ENCODE measurements around the gene TOP2A.

Gene TOP2A

DNA sequence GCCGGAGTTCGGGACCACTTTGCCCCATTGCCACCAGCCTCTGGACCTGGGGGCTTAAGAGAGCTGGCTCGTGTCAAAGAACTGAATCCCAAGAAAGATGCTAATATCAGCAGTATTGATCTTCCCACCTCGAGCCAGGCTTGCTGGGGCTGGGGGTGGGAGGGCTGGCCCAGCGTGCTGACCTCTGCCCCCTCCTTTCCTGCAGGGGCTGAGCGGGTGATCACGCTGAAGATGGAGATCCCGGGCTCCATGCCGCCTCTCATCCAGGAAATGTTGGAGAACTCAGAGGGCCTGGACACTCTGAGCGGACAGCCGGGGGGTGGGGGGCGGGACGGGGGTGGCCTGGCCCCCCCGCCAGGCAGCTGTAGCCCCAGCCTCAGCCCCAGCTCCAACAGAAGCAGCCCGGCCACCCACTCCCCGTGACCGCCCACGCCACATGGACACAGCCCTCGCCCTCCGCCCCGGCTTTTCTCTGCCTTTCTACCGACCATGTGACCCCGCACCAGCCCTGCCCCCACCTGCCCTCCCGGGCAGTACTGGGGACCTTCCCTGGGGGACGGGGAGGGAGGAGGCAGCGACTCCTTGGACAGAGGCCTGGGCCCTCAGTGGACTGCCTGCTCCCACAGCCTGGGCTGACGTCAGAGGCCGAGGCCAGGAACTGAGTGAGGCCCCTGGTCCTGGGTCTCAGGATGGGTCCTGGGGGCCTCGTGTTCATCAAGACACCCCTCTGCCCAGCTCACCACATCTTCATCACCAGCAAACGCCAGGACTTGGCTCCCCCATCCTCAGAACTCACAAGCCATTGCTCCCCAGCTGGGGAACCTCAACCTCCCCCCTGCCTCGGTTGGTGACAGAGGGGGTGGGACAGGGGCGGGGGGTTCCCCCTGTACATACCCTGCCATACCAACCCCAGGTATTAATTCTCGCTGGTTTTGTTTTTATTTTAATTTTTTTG lies 61.6 kb downstream of the TOP2A start:
- DNase-seq = no peak

DNA sequence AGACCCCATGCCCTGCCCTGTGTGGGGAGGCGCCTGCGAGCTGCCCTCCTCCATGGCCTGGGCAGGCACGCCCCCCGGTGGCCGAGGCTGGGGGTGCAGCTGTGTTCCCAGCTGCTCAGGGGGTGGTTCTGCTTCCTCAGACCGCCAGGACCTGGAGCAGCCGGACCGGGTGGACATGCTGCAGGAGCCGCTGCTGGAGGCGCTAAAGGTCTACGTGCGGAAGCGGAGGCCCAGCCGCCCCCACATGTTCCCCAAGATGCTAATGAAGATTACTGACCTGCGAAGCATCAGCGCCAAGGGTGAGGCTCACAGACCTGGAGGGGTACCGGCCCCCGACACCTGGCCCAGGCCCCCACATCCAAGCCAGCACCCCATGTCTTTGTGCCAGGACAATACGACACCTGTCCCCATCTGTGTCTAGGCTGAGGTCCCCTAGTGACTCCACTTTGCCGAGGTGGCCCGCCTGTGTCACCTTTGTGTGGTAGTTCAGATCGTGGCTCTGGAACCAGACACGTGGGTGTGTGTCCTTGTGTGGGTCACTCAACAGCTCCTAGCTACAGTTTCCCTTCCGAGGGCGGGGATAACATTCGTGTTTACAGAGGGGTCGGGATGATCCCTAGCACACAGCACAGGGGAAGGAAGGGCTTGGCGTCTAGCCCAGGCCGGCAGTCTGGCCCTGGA lies 62.4 kb downstream of the TOP2A start:
- DNase-seq = peak; percentile 66

DNA sequence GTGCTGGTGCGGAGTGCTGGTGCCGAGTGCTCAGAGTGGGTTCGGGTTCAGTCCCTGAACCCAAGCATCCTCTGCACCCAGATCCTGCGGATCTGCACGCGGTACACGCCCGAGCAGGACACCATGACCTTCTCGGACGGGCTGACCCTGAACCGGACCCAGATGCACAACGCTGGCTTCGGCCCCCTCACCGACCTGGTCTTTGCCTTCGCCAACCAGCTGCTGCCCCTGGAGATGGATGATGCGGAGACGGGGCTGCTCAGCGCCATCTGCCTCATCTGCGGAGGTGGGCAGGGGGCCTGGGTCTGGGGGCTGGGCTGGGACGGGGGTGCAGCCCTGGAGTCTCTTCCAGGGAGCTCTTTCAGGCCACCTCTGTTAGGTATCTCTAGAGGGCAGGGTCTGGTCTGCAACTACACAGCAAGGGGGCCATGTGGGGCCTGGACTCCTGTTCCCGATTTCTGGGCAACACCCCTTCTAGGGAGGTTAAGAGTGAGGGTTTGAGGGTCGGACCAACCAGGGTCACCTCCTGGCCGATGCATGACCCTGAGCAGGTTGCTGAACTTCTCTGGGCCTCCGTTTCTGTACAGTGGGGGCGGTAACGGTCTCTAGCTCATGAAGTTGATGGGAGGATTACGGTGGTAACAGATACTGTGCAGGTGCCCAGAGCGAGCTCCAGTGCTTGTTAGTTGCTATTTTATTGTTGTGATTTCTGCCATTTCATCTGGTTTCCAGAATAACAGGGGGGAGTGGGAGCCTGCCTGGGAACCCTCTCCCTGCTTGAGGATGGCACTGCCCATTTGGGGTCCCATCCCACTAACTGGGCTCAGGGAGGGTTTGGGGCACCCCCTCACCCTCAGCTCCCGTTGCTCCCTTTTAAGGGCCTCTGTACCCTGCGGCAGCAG lies 63.2 kb downstream of the TOP2A start:
- DNase-seq = no peak

DNA sequence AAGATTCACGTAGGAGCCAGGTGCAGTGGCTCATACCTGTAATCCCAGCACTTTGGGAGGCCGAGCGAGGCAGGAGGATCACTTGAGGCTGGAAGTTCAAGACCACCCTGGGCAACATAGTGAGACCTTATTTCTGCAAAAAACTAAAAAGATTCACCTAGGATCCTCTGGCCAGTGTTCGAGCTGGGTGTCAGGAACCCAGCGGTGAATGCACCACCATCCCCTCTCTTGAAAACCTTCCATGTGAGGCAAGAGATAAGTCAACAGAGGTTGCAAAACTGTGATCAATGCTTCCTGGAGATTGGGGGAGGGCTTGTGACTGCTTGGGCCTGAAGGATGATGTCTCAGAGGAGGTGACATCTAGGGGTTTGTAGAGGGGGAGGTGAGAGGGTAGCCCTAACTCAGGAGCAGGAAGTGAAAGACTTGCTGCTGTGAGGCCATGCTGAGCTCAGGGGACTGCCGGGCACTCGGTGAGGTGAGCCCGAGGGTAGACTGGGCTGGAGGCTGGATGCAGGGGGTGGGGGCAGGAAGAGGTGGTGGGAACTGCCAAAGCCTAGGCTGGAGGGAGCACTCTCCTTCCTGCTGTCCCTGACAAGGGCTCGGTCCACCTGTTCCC lies 64.8 kb downstream of the TOP2A start:
- no peak for DNase-seq

DNA sequence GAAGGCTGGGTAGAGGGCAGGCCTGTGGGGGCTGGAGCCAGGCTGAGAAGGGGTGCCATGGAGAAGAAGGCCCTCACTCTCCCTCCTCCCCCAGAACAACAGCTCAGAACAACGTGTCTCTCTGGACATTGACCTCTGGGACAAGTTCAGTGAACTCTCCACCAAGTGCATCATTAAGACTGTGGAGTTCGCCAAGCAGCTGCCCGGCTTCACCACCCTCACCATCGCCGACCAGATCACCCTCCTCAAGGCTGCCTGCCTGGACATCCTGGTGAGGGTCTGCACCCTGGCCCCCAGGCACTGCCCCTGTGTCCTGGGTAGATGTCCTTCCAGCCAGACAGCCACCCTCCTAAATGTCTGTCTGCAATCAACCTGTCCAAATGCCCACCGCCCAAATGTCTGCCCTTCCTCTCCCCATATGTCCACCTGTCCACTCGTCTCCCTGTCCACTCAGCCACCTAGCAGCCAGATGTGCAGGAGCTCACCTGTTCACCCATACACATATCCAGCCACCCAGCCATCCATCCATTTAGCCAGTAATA lies 65.4 kb downstream of the TOP2A start:
- no peak for DNase-seq

DNA sequence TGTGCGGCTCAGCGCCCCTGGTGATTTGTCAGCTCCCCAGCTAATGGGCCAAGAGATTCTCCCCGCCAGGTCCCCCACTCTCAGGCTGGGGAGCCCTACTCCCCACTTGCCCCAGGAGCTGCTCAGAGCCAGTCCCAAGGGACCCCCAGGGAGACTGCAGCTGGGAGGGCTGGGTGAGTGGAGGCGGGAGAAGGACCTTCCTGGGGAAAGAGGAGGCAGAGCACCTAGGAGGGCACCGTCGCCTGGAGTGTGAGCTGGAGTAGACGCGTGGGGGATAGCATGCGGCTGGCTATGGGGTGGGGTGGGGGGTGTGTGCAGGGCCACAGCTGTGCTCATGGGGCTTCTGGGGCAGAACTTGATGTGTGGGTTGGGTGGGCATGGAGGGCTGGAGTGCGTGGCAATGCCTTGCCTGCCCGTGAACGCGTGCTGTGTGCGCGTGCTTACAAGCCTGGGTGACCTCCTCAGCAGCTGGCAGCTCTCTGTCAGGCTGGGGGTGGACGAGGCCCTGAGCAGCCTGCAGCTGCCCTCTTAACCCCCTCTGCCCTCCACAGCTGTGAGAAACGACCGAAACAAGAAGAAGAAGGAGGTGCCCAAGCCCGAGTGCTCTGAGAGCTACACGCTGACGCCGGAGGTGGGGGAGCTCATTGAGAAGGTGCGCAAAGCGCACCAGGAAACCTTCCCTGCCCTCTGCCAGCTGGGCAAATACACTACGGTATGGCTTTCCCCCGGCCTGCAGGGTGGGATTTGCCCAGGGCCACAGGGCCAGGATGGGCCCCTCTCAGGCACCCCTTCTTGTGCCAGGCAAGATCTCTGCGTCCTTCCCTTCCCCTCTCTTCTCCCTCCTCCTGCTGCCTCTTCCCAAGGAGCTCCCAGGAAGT lies 66.1 kb downstream of the TOP2A start:
- DNase-seq = no peak

DNA sequence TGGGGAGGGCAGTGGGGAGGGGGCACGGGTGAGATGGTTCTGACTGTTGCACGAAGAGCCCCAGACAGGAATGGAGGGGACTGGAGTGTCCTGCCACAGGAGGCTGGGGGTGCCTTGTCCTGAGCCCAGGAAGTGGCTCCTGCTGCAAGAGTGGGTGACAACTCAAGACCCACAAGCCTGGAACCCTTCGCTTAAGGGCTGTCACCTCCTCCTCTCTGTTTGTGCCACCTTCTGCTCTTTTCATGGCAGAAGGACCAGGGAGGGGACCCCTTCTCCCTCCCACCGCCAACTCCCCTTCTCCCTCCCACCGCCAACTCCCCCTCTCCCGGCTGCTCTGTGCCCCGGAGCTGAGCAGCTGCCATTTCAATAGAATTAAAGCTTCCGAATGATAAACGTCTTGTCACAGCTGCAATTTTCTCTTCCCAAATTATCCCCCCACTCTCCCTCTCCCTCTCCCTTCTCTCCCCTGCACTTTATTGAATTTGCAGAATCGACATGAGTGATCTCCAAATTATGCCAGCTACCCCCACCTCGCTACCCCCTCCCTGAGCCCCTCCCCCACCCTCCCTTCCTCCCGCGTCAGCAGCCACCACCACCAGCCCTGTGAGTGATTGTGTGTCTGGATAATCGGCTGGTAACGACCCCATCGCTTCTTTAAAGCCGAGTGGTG lies 66.9 kb downstream of the TOP2A start:
- DNase-seq = no peak

DNA sequence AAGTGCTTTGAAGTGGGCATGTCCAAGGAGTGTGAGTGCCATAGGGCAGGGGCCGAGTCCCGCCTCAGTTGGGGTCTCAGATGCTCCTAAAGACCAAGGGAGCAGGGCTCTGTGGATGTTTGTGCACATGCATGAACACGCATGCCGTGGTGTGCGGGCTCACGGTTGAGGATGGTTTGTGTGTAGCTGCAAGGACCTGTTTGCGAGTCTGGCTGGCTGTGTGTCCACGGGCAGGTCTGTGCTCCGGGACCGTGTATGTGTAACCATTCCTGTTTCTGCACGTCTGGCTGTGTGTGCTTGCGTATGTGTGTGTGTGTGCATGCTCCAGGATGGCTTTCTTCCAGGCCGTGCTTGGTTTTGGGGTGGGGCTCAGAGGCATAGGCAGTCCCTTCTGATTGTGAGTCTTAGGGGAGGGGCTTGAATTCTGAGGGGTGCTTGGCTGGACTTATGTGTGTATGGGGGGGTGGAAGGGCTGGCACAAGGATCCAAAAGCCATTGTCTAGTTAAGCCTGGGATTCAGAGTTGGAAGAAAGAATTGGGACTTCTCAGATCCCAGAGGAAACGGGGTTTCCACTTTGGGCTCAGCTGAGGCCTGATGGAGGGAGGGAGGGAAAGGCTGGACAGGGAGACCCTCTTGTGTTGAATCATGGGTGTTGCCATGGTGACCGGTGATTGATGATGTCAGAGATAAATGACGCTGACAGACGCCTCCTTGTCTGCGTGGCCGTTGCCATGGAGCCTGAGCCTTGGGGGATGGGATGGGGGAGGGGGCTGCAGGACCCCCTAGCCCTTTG lies 67.6 kb downstream of the TOP2A start:
- DNase-seq = no peak

DNA sequence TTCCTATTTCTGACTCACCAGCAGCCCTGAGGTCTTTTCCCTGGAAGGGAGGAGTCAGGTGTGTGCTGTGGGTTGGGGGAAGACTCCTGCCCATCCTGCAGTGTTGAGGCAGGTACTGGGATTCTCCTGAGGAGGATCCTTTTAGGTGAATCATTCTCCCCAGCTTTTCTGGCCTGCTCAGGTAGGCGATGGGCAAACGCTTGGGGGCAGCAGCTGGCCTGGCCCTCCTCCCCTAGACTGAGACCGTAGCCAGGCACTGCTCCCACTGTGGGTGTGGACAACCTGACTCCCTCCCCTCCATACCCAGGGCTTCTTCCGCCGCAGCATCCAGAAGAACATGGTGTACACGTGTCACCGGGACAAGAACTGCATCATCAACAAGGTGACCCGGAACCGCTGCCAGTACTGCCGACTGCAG lies 68.2 kb downstream of the TOP2A start:
- no peak for DNase-seq

DNA sequence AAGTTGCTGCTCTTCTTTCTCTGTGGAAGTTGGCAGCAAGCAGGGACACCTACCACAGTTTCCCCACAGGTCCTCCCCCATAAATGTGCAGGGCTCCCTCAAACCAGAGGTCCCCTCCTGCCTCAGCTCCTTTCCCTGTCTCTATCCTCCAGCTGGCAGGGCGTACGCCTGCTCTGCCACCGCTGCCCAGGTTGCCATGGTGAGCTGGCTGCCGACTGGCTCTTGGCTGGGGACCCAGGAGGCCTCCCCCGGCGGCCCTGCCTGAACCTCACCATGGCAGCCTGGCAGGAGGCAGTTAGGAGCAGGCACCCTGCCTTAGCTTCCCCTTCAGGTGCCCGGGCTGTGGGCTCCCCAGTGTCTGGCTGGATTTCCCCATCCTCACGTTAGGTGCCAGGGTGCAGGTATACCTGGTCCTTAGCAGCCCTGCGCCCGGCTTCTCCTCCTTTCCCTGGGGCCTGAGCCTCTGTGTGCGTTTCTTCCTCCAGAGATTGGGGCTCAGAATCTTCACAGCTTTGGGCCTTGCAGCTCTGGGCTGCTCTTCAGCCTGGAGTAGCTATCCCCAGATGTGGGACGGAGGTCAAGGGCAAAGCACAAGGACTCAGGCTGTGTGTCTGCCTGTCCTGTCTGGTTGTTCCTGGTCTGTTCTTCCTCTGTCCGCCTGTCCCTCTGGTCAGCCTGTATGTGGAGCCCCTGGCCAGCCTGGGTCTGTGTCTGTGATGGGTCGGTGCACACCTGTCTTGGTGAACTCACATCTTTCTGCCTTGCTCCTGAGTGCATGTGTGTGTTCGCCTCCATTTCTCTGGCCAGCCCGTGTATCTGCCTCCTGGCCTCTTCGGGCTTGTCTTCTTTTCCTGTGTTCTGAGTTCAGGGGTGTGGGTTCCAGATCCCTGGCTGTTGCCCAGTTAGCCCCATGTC lies 68.9 kb downstream of the TOP2A start:
- DNase-seq = no peak

DNA sequence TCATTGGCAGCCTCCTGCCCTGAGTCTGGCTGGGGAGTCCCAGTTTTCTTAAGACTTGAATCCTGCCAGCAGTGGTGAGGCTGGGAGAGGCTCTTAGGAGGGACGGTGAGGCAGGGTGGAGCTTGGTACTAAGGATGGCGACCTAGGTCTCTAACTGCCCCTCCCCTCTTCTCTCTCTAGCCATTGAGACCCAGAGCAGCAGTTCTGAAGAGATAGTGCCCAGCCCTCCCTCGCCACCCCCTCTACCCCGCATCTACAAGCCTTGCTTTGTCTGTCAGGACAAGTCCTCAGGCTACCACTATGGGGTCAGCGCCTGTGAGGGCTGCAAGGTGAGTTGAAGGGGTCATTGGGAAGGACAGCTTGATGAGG lies 69.6 kb downstream of the TOP2A start:
- no peak for DNase-seq

DNA sequence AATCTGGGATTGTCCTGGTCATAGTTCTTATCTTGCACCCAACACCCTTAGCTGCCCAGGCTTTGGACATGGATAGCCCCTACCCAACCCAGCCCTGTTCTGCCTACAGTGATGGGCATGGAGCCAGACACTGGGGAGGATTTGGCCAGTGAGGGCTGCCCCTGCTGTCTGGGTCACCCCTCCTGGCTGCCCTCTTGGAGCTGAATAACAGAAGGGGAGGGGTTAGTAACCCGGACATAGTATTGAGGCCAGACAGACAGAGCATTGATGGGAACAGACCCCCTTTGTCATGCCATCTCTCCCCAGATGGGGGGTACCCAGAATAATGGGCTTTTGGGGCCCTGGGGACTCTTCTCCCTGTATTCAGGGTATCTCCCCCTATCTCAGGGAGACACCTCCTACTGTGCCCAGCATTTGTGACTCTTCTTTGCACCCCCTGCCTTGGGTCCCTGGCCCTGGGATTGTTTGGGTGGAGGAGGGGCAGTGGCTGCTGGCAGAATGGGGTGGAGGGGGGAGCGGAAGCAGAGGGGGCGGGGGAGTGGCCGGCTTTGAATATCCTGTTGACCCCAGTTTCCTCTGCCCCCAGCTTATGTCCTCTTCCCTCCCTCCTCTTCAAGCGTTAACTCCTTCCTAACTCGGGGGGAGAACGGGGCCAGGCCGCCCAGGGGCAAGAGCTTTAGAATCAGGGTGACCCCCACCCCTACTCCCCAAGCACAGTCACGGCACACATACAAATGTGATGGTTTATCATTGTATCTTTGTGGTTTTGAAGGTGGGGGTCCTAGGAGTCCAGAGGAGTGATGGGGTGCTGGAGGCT lies 70.2 kb downstream of the TOP2A start:
- no peak for DNase-seq

DNA sequence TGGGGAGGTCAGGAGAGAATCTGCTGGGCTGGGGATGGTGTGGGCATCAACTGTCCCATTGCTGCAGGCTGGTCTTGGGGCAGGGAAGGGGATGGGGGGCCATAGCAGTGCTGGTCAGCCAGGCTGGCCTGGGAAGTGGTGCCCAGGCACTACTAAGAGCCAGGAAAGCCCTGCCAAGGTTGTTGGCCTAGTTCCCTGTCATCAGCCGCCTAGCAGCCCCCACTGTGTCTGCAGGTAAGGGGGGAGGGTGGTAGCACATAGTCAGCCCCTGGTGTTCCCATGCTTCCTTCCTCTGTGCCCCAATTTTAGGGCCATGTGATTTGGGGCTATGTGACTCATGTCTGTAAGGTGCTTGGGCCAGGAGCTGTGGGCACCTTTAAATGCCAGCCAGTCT lies 70.9 kb downstream of the TOP2A start:
- no peak for DNase-seq

DNA sequence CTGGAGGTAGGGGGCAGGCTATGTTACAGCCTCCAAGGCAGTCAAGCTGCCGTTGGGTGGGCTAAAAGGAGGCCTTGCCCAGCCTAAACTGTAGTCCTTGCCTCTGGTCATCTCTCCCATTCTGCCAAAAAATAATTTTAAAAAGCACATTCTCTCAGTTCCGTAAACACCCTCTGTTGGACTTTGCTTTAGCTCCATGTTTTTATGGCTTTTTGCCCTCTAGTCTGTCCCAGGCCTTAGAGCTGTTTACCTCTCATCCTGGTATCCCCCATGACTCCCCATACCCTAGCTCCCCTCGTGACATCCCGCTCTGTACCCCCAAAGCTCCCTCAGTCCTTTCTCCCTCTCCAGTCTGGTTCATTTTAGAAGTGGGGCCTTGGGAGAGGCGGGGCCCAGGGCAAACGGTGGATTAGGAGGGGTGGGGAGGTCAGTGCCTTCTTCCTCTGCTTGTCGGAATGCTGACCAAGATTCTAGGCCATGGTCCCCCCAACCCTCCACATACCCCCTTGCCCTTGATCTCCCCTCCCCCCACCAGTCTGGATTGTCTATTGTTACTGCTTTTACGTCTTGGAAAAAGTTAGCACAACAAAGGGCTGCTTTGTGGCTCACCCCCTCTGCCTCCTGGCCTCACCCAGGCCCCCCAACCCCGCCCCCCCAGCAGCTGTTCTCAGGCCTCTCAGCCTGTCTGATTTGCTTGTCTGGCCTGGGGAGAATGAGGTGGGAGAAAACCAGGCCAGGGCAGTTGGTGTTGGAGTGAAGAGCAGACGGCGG lies 71.5 kb downstream of the TOP2A start:
- no peak for DNase-seq

DNA sequence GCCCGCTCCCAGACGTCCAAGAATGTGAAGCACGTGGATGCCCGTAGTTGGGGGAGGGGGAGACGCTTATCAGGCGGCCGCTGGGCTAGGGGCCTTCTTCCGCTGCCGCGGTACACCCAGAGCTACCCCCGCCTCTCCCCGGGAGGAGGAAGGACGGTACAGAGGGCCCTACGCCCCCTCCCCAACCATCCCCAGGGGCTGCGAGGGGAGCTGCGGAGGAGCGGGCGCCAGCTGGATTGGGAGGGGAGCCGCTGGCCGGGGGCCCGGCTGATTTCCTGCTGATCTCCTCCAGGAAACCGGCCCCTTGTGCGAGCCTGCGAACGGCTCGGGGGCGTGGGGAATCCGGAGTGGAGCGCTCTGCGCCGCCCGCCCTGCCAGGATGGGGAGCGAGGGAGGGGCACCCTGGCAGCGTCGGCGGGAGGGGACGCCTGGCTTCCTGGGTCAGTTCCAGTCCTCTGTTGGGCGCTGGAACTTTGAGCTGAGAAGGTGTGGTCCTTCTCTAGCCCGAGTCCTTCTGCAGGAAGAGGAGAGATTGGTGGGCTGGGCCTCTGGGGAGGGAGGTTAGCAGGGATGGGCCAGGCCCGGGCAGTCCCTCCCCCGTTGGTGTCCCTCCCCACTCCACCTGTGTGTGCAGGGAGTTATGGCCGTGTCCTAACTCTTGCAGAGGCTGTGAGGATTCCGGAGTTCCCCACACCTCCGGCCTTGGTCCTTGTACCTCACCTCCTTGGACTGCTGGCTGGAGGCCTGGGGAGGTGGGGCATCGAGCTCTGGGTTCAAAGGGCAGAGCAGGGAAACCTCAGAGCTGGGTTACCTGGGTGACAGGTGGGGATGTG lies 72.3 kb downstream of the TOP2A start:
- peak; percentile 28 for DNase-seq
